KMS-11 (cell line): Measurements from ENCODE around the gene HS6ST3.

Experiments
- H2AFZ ChIP-seq: fragments of 200-600 bp; sonication (generic); 2 replicates; pipeline ENCODE4 v1.6.1; 2016; ENCODE audit warnings: antibody characterized with exemption, mixed run types, low read depth
- H3K27ac ChIP-seq: fragments of 200-600 bp; sonication (generic); 2 replicates; pipeline ENCODE4 v1.6.1; 2016; ENCODE audit warnings: mild to moderate bottlenecking, mixed run types
- H3K27me3 ChIP-seq: fragments of 200-600 bp; sonication (generic); 2 replicates; pipeline ENCODE4 v1.6.1; 2017; ENCODE audit warnings: mild to moderate bottlenecking, low read depth, mixed run types, moderate library complexity; ENCODE audit not compliant: insufficient read depth
- H3K36me3 ChIP-seq: fragments of 200-600 bp; sonication (generic); 2 replicates; pipeline ENCODE4 v1.6.1; 2017; ENCODE audit warnings: mild to moderate bottlenecking, mixed run types; ENCODE audit not compliant: insufficient read depth
- H3K4me1 ChIP-seq: fragments of 200-600 bp; sonication (generic); 2 replicates; pipeline ENCODE4 v1.6.1; 2016; ENCODE audit warnings: mild to moderate bottlenecking, low read depth, mixed run types; ENCODE audit not compliant: poor library complexity, severe bottlenecking
- H3K4me2 ChIP-seq: fragments of 200-600 bp; sonication (generic); 2 replicates; pipeline ENCODE4 v1.7.0; 2016; ENCODE audit warnings: mild to moderate bottlenecking, mixed run types
- H3K4me3 ChIP-seq: fragments of 200-600 bp; sonication (generic); IDR thresholded peaks from 2 replicates; pipeline ENCODE4 v1.6.1; 2017; ENCODE audit warnings: low read depth, low read length, mixed read lengths; ENCODE audit not compliant: insufficient read depth
- H3K79me2 ChIP-seq: fragments of 200-600 bp; sonication (generic); 2 replicates; pipeline ENCODE4 v1.6.1; 2016; ENCODE audit warnings: low read depth, mixed run types; ENCODE audit not compliant: insufficient read depth
- H3K9ac ChIP-seq: fragments of 200-600 bp; sonication (generic); 2 replicates; pipeline ENCODE4 v1.6.1; 2016; ENCODE audit warnings: mild to moderate bottlenecking, mixed run types
- H4K20me1 ChIP-seq: fragments of 200-600 bp; sonication (generic); 2 replicates; pipeline ENCODE4 v1.6.1; 2016; ENCODE audit warnings: mild to moderate bottlenecking, mixed run types; ENCODE audit not compliant: insufficient read depth
- TF ChIP-seq, protein P1 (sequence below): fragments of 200-600 bp; sonication (generic); conservative IDR thresholded peaks from 2 replicates; pipeline ENCODE4 v1.6.1; 2017; ENCODE audit warnings: low read depth, mild to moderate bottlenecking, antibody characterized with exemption, low read length, moderate library complexity, mixed read lengths

The HS6ST3 gene

DNA sequence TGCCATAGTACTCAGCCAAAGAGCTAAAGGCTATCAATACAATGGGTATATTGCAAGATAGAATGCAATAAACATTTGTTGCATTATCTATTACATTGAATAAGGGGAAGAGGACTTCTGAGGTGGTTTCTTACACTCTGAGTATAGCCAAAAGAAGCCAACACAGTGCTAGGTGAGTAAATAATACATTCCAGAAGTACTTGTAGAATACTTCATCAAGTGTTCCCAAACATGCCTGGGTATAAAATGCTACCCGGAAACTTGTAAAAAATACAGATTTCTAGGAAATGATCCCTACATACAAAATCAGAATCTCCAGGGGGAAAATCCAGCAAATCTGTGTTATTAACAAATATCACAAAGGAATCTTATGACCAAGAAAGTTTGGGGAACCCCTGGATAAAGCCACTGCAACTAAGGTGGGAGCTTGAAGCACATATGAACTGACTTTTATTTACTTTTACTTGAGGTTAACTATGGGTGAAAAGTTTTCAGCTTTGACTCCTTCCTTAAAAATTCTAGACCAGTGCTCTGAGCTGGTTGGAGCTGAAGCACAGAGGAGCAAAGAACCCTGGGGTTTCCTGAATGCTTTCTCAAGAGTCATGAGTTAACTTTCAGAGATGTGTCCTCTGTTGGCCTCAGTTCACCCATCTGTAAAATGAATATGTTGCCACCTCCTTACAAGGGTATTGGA is 768.4 kb downstream of the HS6ST3 start:
- no peaks in the 10 kb centered on the region for H3K27me3 ChIP-seq
- H3K4me3 ChIP-seq: no peak overlapping the region
- H4K20me1 ChIP-seq: no peaks in the 10 kb centered on the region
- no peaks in the 10 kb centered on the region for H3K36me3 ChIP-seq
- no peak overlapping the region for H3K27ac ChIP-seq
- no peak overlapping the region for H3K4me2 ChIP-seq
- no peaks in the 10 kb centered on the region for H3K4me1 ChIP-seq
- no peak overlapping the region for H3K9ac ChIP-seq
- no peak overlapping the region for H2AFZ ChIP-seq
- TF ChIP-seq, protein P1, sequence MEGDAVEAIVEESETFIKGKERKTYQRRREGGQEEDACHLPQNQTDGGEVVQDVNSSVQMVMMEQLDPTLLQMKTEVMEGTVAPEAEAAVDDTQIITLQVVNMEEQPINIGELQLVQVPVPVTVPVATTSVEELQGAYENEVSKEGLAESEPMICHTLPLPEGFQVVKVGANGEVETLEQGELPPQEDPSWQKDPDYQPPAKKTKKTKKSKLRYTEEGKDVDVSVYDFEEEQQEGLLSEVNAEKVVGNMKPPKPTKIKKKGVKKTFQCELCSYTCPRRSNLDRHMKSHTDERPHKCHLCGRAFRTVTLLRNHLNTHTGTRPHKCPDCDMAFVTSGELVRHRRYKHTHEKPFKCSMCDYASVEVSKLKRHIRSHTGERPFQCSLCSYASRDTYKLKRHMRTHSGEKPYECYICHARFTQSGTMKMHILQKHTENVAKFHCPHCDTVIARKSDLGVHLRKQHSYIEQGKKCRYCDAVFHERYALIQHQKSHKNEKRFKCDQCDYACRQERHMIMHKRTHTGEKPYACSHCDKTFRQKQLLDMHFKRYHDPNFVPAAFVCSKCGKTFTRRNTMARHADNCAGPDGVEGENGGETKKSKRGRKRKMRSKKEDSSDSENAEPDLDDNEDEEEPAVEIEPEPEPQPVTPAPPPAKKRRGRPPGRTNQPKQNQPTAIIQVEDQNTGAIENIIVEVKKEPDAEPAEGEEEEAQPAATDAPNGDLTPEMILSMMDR: no peak
- no peaks in the 10 kb centered on the region for H3K79me2 ChIP-seq

DNA sequence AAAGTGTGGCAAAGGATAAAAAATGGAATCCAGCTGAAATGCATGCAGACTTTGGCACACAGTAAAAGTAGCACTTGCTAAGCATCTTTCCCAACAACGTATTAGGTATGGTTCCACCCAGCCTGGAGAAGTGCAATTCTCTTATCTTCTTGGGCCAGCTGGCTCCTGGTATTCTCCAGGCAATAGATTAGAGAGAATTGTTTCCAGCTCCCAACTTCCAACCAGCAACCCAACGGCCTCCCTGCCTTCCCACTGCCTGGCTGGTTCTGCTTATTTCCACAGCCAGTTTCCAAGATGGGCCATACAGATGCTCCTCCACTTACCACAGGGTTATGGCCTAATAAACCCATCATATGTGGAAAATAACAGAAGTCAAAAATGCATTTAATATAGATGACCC is 771.0 kb downstream of the HS6ST3 start:
- no peaks in the 10 kb centered on the region for H3K79me2 ChIP-seq
- no peaks in the 10 kb centered on the region for H4K20me1 ChIP-seq
- TF ChIP-seq, protein P1: no peak
- no peaks in the 10 kb centered on the region for H3K36me3 ChIP-seq
- no peak overlapping the region for H2AFZ ChIP-seq
- no peak overlapping the region for H3K27ac ChIP-seq
- no peak overlapping the region for H3K9ac ChIP-seq
- H3K4me2 ChIP-seq: no peak overlapping the region
- H3K27me3 ChIP-seq: no peaks in the 10 kb centered on the region
- H3K4me1 ChIP-seq: no peaks in the 10 kb centered on the region
- H3K4me3 ChIP-seq: no peak overlapping the region

DNA sequence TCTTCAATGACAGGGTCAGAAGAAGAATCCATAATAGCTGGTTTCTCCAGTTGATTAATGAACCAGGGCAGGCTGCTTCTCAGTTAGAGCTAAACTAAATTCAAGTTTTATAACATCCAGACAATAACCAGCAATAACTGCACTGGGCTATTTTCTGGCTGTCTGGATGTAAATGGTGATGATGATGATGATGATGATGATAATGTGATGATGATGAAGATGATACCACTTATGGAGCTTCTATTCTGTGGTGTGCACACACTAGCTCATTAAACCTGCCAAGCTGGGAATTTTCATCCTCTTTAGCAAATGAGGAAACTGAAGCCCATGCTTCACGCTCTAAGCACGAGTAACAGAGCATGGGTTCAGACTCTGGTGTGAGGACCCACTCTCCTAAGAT is 772.2 kb downstream of the HS6ST3 start:
- H3K27me3 ChIP-seq: no peaks in the 10 kb centered on the region
- H4K20me1 ChIP-seq: no peaks in the 10 kb centered on the region
- TF ChIP-seq, protein P1: no peak

DNA sequence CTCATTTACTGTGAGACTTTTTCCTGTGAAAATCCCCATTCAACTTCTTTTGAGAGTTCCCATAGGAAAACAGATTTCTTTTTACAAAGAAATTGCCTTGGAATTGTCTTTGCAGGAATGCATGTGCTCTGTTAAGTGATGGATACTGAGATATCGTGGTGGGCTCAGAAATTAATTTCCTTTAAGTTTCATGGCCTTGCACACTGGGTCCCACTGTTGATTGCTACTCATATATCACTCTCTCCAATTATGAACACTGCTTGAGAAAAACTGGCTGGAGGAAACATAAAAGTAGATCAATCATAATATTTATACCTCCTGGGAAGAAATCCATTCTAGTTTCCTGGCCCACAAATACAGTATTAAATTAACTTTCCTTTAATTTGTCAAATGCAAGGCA is 773.1 kb downstream of the HS6ST3 start:
- Histone ChIP-seq H4K20me1 (no peaks in the 10 kb centered on the region), H3K36me3 (no peaks in the 10 kb centered on the region), H3K9ac (no peak overlapping the region), H3K79me2 (no peaks in the 10 kb centered on the region), H3K27ac (no peak overlapping the region), H3K4me1 (no peaks in the 10 kb centered on the region), H2AFZ (no peak overlapping the region), H3K4me3 (no peak overlapping the region), H3K27me3 (no peaks in the 10 kb centered on the region), H3K4me2 (no peak overlapping the region)
- TF ChIP-seq, protein P1: no peak

More for the DNA sequence above, 772.2 kb downstream of the HS6ST3 start:
- Histone ChIP-seq H3K4me1 (no peaks in the 10 kb centered on the region), H3K36me3 (no peaks in the 10 kb centered on the region), H3K4me2 (no peak overlapping the region), H2AFZ (no peak overlapping the region), H3K79me2 (no peaks in the 10 kb centered on the region), H3K9ac (no peak overlapping the region), H3K27ac (no peak overlapping the region), H3K4me3 (no peak overlapping the region)
